GM21423 (cell line): Measurements from ENCODE around the gene LDB1.

ENCODE experiments used
- ATAC-seq: cut with Tn5 transposase; IDR thresholded peaks from one replicate; pipeline ENCODE4 v1.9.1; 2021; ENCODE audit warnings: mild to moderate bottlenecking, moderate library complexity; ENCODE audit not compliant: unreplicated experiment

LDB1 gene

GRCh38 chr10:102120142-102120990 lies at the start of gene LDB1:
TSS of gene LDB1 (minus strand) at chr10:102120368. CDS start at chr10:102120110, 258 bp downstream.
- peak; percentile 54 for ATAC-seq

GRCh38 chr10:102167861-102168260 lies 47.7 kb upstream of the LDB1 start:
- no peak for ATAC-seq

- no peak for ATAC-seq
These were observed 43.3 kb upstream of the LDB1 start for GRCh38 chr10:102163342-102163989.

- ATAC-seq, result no peak
These were observed 39.7 kb upstream of the LDB1 start for GRCh38 chr10:102159831-102160230.

GRCh38 chr10:102159051-102159597 lies 39.0 kb upstream of the LDB1 start:
- no peak for ATAC-seq

GRCh38 chr10:102157224-102157623 lies 37.1 kb upstream of the LDB1 start:
- ATAC-seq, result no peak

- no peak for ATAC-seq
These were observed 34.4 kb upstream of the LDB1 start for GRCh38 chr10:102154466-102155116.

- ATAC-seq, result no peak
These were observed 33.0 kb upstream of the LDB1 start for GRCh38 chr10:102153093-102153620.

- peak; percentile 14 for ATAC-seq
These were observed 32.4 kb upstream of the LDB1 start for GRCh38 chr10:102152545-102152890.

- ATAC-seq, result peak; percentile 93
These were observed 31.8 kb upstream of the LDB1 start, which contains the start of gene NOLC1 for GRCh38 chr10:102151774-102152544. TSS of gene NOLC1 (plus strand) at chr10:102152389. CDS start at chr10:102152411, 22 bp downstream.

- no peak for ATAC-seq
These were observed 31.0 kb upstream of the LDB1 start for GRCh38 chr10:102150970-102151773.

- no peak for ATAC-seq
These were observed 28.1 kb upstream of the LDB1 start for GRCh38 chr10:102148275-102148674.

- ATAC-seq, result no peak
These were observed 27.4 kb upstream of the LDB1 start for GRCh38 chr10:102147561-102147960.

- ATAC-seq, result no peak
These were observed 26.8 kb upstream of the LDB1 start for GRCh38 chr10:102146971-102147428.

GRCh38 chr10:102141583-102142107 lies 21.5 kb upstream of the LDB1 start:
- ATAC-seq, result no peak

- no peak for ATAC-seq
These were observed 20.9 kb upstream of the LDB1 start for GRCh38 chr10:102140913-102141540.

- ATAC-seq, result no peak
These were observed 20.1 kb upstream of the LDB1 start for GRCh38 chr10:102140218-102140617.

GRCh38 chr10:102139281-102140110 lies 19.3 kb upstream of the LDB1 start:
- no peak for ATAC-seq
